Fibroblast of skin of scalp (primary cell): ENCODE measurements around the gene MYF5.

Source experiments
- DNase-seq: peaks from one replicate; pipeline ENCODE4 v3.0.0-alpha.2; 2013

Gene MYF5

GRCh38 chr12:80707830-80708258 is 8.9 kb upstream of the MYF5 start:
- DNase-seq = no peak

GRCh38 chr12:80708259-80708974 is 8.3 kb upstream of the MYF5 start:
- DNase-seq = no peak

- no peak for DNase-seq
These were observed 7.8 kb upstream of the MYF5 start for GRCh38 chr12:80708975-80709328.

- DNase-seq = no peak
These were observed 6.6 kb upstream of the MYF5 start for GRCh38 chr12:80709811-80710726.

- DNase-seq = no peak
These were observed 5.8 kb upstream of the MYF5 start for GRCh38 chr12:80710727-80711449.

- no peak for DNase-seq
These were observed 4.8 kb upstream of the MYF5 start for GRCh38 chr12:80711866-80712265.

GRCh38 chr12:80712866-80713265 is 3.8 kb upstream of the MYF5 start:
- no peak for DNase-seq

- DNase-seq = no peak
These were observed 3.3 kb upstream of the MYF5 start for GRCh38 chr12:80713419-80713818.

- no peak for DNase-seq
These were observed 2.7 kb upstream of the MYF5 start for GRCh38 chr12:80714055-80714454.

GRCh38 chr12:80714846-80715245 is 1.9 kb upstream of the MYF5 start:
- DNase-seq = no peak

- no peak for DNase-seq
These were observed 931 bp upstream of the MYF5 start for GRCh38 chr12:80715713-80716249.

GRCh38 chr12:80717856-80718255 is 1.1 kb downstream of the MYF5 start:
- no peak for DNase-seq

- DNase-seq = no peak
These were observed 3.8 kb downstream of the MYF5 start for GRCh38 chr12:80720516-80720915.

- no peak for DNase-seq
These were observed 4.6 kb downstream of the MYF5 start for GRCh38 chr12:80721326-80721725.

GRCh38 chr12:80745851-80746505 is 29.3 kb downstream of the MYF5 start:
- no peak for DNase-seq

- DNase-seq = no peak
These were observed 31.1 kb downstream of the MYF5 start for GRCh38 chr12:80747800-80748199.

GRCh38 chr12:80749456-80749855 is 32.7 kb downstream of the MYF5 start:
- no peak for DNase-seq

- DNase-seq = peak; percentile 22
These were observed 35.8 kb downstream of the MYF5 start for GRCh38 chr12:80752464-80752863.

- DNase-seq = no peak
These were observed 37.6 kb downstream of the MYF5 start for GRCh38 chr12:80754274-80754673.

GRCh38 chr12:80756875-80757274 is 40.2 kb downstream of the MYF5 start:
- DNase-seq = peak; percentile 26

- DNase-seq = no peak
These were observed 45.1 kb downstream of the MYF5 start for GRCh38 chr12:80761838-80762237.

- DNase-seq = peak; percentile 60
These were observed 47.2 kb downstream of the MYF5 start for GRCh38 chr12:80763874-80764273.
